ENCODE data around the gene EIF4B.

The EIF4B gene

GRCh38 chr12:53065470-53065869 lies 59.2 kb downstream of the EIF4B start:
- Histone ChIP-seq H3K36me3 (ENCODE audit: low read depth) (peaks cover 38% of the 10 kb centered on the region), H3K27me3 (ENCODE audit: insufficient read depth, poor library complexity, severe bottlenecking) (no peaks in the 10 kb centered on the region), H3K9me3 (ENCODE audit: severe bottlenecking) (no peaks in the 10 kb centered on the region), H3K4me1 (ENCODE audit: insufficient read depth, poor library complexity, severe bottlenecking) (peaks cover 32% of the 10 kb centered on the region), H3K27ac (ENCODE audit: poor library complexity, severe bottlenecking) (no peak overlapping the region), H3K4me3 (ENCODE audit: severe bottlenecking) (no peak overlapping the region)
- TF ChIP-seq CTCF (IDR thresholded peaks at IDR 0.05; ENCODE audit: poor library complexity, severe bottlenecking), result no peak
- ATAC-seq (ENCODE audit: low read depth), result no peak
- no peak for DNase-seq (ENCODE audit: low spot score)

GRCh38 chr12:53065975-53066931 lies 60.0 kb downstream of the EIF4B start:
- Histone ChIP-seq H3K9me3 (ENCODE audit: severe bottlenecking) (no peaks in the 10 kb centered on the region), H3K4me3 (ENCODE audit: severe bottlenecking) (no peak overlapping the region), H3K4me1 (ENCODE audit: insufficient read depth, poor library complexity, severe bottlenecking) (peaks cover 33% of the 10 kb centered on the region), H3K36me3 (ENCODE audit: low read depth) (peaks cover 42% of the 10 kb centered on the region), H3K27me3 (ENCODE audit: insufficient read depth, poor library complexity, severe bottlenecking) (no peaks in the 10 kb centered on the region), H3K27ac (ENCODE audit: poor library complexity, severe bottlenecking) (no peak overlapping the region)
- TF ChIP-seq CTCF (IDR thresholded peaks at IDR 0.05; ENCODE audit: poor library complexity, severe bottlenecking), result peak; percentile 87
- ATAC-seq (ENCODE audit: low read depth) (peak; percentile 64), DNase-seq (ENCODE audit: low spot score) (no peak)

- DNase-seq (ENCODE audit: low spot score), result peak; percentile 10
- Histone ChIP-seq H3K4me1 (ENCODE audit: insufficient read depth, poor library complexity, severe bottlenecking) (peaks cover 42% of the 10 kb centered on the region), H3K36me3 (ENCODE audit: low read depth) (peaks cover 39% of the 10 kb centered on the region), H3K27me3 (ENCODE audit: insufficient read depth, poor library complexity, severe bottlenecking) (no peaks in the 10 kb centered on the region), H3K4me3 (ENCODE audit: severe bottlenecking) (no peak overlapping the region), H3K9me3 (ENCODE audit: severe bottlenecking) (no peaks in the 10 kb centered on the region), H3K27ac (ENCODE audit: poor library complexity, severe bottlenecking) (peak overlapping the region; percentile 46)
- TF ChIP-seq CTCF (IDR thresholded peaks at IDR 0.05; ENCODE audit: poor library complexity, severe bottlenecking), result no peak
- no peak for ATAC-seq (ENCODE audit: low read depth)
Measured at GRCh38 chr12:53067074-53067992, 61.1 kb downstream of the EIF4B start.

- no peak for TF ChIP-seq CTCF (IDR thresholded peaks at IDR 0.05; ENCODE audit: poor library complexity, severe bottlenecking)
- Histone ChIP-seq H3K27ac (ENCODE audit: poor library complexity, severe bottlenecking) (peak overlapping the region; percentile 46), H3K4me3 (ENCODE audit: severe bottlenecking) (no peak overlapping the region), H3K4me1 (ENCODE audit: insufficient read depth, poor library complexity, severe bottlenecking) (peaks cover 44% of the 10 kb centered on the region), H3K9me3 (ENCODE audit: severe bottlenecking) (no peaks in the 10 kb centered on the region), H3K36me3 (ENCODE audit: low read depth) (peaks cover 43% of the 10 kb centered on the region), H3K27me3 (ENCODE audit: insufficient read depth, poor library complexity, severe bottlenecking) (no peaks in the 10 kb centered on the region)
- ATAC-seq (ENCODE audit: low read depth) (no peak), DNase-seq (ENCODE audit: low spot score) (no peak)
Measured at GRCh38 chr12:53067993-53068770, 61.9 kb downstream of the EIF4B start.

Measured in RWPE2 (cell line).